Epithelial cell of proximal tubule (primary cell): ENCODE results near the gene FBN1. TPM values are rescaled to one million over a fixed set of nuclear protein-coding genes. Genes with fewer than 3 reads are reported as not detected.

Source experiments
- DNase-seq: peaks from one replicate; pipeline ENCODE4 v3.0.0-alpha.2; 2011; ENCODE audit warnings: low read depth
- H3K4me3 ChIP-seq: 2 replicates; pipeline ENCODE4 v1.5.1; 2011; ENCODE audit warnings: low read depth, mild to moderate bottlenecking, low read length
- CTCF ChIP-seq: conservative IDR thresholded peaks from 2 replicates; pipeline ENCODE4 v1.5.1; 2012; ENCODE audit warnings: low read depth, mild to moderate bottlenecking, low read length
- total RNA-seq: library from RNA; depleted of rRNA; stranded (reverse); fragments of >200 nt; gene quantifications from 2 replicates; pipeline ENCODE4 v1.2.3, GENCODE V29; 2015

FBN1 gene
- total RNA-seq, 1 donor from 2014 or later = 75.2 TPM

- H3K4me3 ChIP-seq = no peak overlapping the region
- no peak for TF ChIP-seq CTCF
- no peak for DNase-seq
Observed at GRCh38 chr15:48584812-48585563, 60.5 kb downstream of the FBN1 start.

DNA sequence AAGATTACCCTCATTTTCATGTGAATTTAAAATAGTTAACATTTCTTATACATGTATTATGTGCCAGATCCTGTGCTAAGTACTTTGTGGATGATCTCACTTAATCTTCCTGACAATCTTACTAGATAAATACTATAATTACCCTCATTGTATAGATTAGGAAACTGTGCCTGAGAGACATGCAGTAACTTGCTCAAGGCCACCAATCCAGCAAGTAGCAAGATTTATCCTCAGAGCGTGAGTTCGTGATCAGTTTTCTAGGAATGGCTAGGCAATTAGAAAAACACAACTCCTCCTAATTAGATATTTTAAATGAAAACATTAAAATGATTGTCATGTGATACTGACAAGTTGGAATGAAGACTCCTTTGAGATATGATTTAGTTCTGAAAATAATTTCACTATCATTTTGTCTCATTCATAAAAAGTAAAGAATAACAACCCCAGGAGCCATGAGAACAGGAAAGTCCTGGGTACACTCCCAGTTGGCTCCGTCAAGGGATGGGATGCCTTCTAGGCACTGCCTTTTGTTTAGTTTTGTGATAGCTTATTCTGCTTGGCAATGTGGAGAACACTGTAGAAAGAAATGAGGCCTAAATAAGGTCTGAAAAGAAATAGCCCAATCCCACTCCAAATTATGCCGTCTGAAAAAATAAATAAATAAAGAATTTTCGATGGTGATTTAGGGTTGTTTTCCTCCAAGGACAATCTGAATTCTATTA lies 61.3 kb downstream of the FBN1 start:
- no peak for TF ChIP-seq CTCF
- no peak for DNase-seq
- no peak overlapping the region for H3K4me3 ChIP-seq

GRCh38 chr15:48582452-48583247 lies 62.9 kb downstream of the FBN1 start:
- no peak overlapping the region for H3K4me3 ChIP-seq
- TF ChIP-seq CTCF = no peak
- DNase-seq = no peak

- DNase-seq = no peak
- H3K4me3 ChIP-seq = no peak overlapping the region
- TF ChIP-seq CTCF = no peak
Observed at GRCh38 chr15:48581219-48581618, 64.3 kb downstream of the FBN1 start.

- H3K4me3 ChIP-seq = no peak overlapping the region
- no peak for DNase-seq
- TF ChIP-seq CTCF = no peak
Observed at GRCh38 chr15:48580736-48581135, 64.8 kb downstream of the FBN1 start.

GRCh38 chr15:48579945-48580671 lies 65.4 kb downstream of the FBN1 start:
- no peak for DNase-seq
- no peak overlapping the region for H3K4me3 ChIP-seq
- no peak for TF ChIP-seq CTCF
